PC-9 (cell line): ENCODE measurements around the gene BCAR1. TPM values are rescaled to one million over a fixed set of nuclear protein-coding genes. Genes with fewer than 3 reads are reported as not detected.
"Not testable (repeated sequence)": the region's sequence is repeated elsewhere in the genome, so short reads cannot be mapped to it uniquely, and the experiment has no call there.

Source experiments
- BruUV-seq: library from RNA; stranded (reverse); fragments of 400-500 nt; replicated peaks from 2 replicates; lab custom pipeline; 2021; lab: Mats Ljungman, UMichigan
- CTCF ChIA-PET: fragments of 300-600 bp; sonication (Branson Sonifier 250); formaldehyde crosslinking; loops from one replicate; lab custom pipeline; 2022; ENCODE audit warnings: antibody characterized with exemption; lab: Charles Lee
- POLR2A ChIA-PET: fragments of 300-600 bp; sonication (Branson Sonifier 250); formaldehyde crosslinking; loops from one replicate; lab custom pipeline; 2022; ENCODE audit warnings: antibody characterized with exemption; ENCODE audit not compliant: unreplicated experiment; lab: Charles Lee
- DNase-seq, 2 experiments: peaks; one replicate each; pipeline versions ENCODE4 v3.0.0 to v3.0.0-alpha.2; 2015 to 2022; ENCODE audit warnings: mixed read lengths in 1 of 2
- H2AFZ ChIP-seq: fragments of 200-600 bp; sonication (generic); 2 replicates; pipeline ENCODE4 v1.8.1; 2017; ENCODE audit warnings: antibody characterized with exemption
- H3F3A ChIP-seq: fragments of 200-600 bp; sonication (generic); 2 replicates; pipeline ENCODE4 v1.8.1; 2017; ENCODE audit warnings: antibody characterized with exemption, mild to moderate bottlenecking, low read depth; ENCODE audit not compliant: insufficient read depth
- H3K27ac ChIP-seq: fragments of 200-600 bp; sonication (generic); 2 replicates; pipeline ENCODE4 v1.6.1; 2016; ENCODE audit warnings: mixed run types
- H3K27me3 ChIP-seq: fragments of 200-600 bp; sonication (generic); 2 replicates; pipeline ENCODE4 v1.6.1; 2016; ENCODE audit warnings: low read depth, mixed run types; ENCODE audit not compliant: insufficient read depth
- H3K36me3 ChIP-seq: fragments of 200-600 bp; sonication (generic); 2 replicates; pipeline ENCODE4 v1.6.1; 2016; ENCODE audit warnings: low read depth, mixed run types
- H3K4me1 ChIP-seq: fragments of 200-600 bp; sonication (generic); replicated peaks from 2 replicates; pipeline ENCODE4 v1.6.1; 2016; ENCODE audit warnings: mixed run types; ENCODE audit not compliant: insufficient read depth
- H3K4me2 ChIP-seq: fragments of 200-600 bp; sonication (generic); 2 replicates; pipeline ENCODE4 v1.6.1; 2017; ENCODE audit warnings: mixed run types
- H3K4me3 ChIP-seq: fragments of 200-600 bp; sonication (generic); 2 replicates; pipeline ENCODE4 v1.6.1; 2016; ENCODE audit warnings: mixed run types
- H3K79me2 ChIP-seq: fragments of 200-600 bp; sonication (generic); 2 replicates; pipeline ENCODE4 v1.6.1; 2017; ENCODE audit warnings: low read depth, mixed run types
- H3K9me2 ChIP-seq: fragments of 200-600 bp; sonication (generic); 2 replicates; pipeline ENCODE4 v1.8.1; 2017; ENCODE audit warnings: mild to moderate bottlenecking; ENCODE audit not compliant: insufficient read depth
- H3K9me3 ChIP-seq: fragments of 200-600 bp; sonication (generic); 2 replicates; pipeline ENCODE4 v1.8.1; 2016; ENCODE audit warnings: low read depth; ENCODE audit not compliant: insufficient read depth
- H4K20me1 ChIP-seq: fragments of 200-600 bp; sonication (generic); 2 replicates; pipeline ENCODE4 v1.8.1; 2017; ENCODE audit not compliant: insufficient read depth
- EZH2 ChIP-seq: fragments of 200-600 bp; sonication (generic); IDR thresholded peaks from 2 replicates; pipeline ENCODE4 v1.8.0; 2017; ENCODE audit warnings: antibody characterized with exemption, low read depth
- intact Hi-C: fragments of 100-400 bp; cut with micrococcal nuclease; formaldehyde crosslinking; loops from one replicate; pipeline ENCODE4 v1.10.0; 2022; ENCODE audit not compliant: unreplicated experiment
- total RNA-seq: library from RNA; stranded (reverse); gene quantifications from 2 replicates; pipeline ENCODE4 v1.2.3, GENCODE V29; 2021
- TF ChIP-seq, protein P1 (sequence below): fragments of 200-600 bp; sonication (generic); conservative IDR thresholded peaks from 2 replicates; pipeline ENCODE4 v1.6.1; 2017; ENCODE audit warnings: mixed run types, antibody characterized with exemption, mild to moderate bottlenecking, moderate library complexity

Gene BCAR1
- total RNA-seq, 1 experiment from 2014 or later: 53.9 TPM

DNA sequence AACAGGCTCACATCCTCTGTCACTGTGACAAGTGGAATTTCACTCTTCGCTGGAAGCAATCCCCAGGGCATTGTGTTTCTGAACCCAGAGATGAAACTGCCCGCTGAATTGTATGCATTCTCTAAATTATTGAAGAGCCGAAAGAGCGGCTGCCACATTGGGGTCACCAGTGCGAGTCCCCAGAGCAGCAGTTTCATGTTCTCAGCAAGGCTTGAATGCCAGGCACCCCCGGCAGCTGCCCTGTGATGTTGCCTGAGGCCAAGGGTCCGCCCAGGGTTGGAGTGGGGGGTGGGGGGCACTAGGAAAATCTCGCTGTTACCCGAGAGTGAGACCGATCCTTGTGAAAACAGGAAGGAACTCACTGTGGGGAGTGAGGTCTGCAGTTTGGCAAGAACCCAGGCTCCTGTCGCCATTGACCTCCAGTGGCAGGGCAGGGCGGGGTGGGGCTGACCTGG lies 20.7 kb upstream of the BCAR1 start:
- H3K4me3 ChIP-seq: no peak overlapping the region
- H4K20me1 ChIP-seq: no peaks in the 10 kb centered on the region
- peaks cover 11% of the 10 kb centered on the region; the same call in 1 of the 2 replicates for H3F3A ChIP-seq
- H3K4me1 ChIP-seq: peaks cover 24% of the 10 kb centered on the region
- H3K27ac ChIP-seq: no peak overlapping the region
- no peaks in the 10 kb centered on the region for H3K27me3 ChIP-seq
- H3K9me3 ChIP-seq: no peaks in the 10 kb centered on the region
- ChIA-PET POLR2A (no interaction called here), CTCF (interaction anchor here (0.7 kb wide), 1 partner anchor 522 kb away, joined by 4 read pairs; no protein-coding TSS in a partner anchor)
- H3K9me2 ChIP-seq: no peaks in the 10 kb centered on the region
- H3K36me3 ChIP-seq: no peaks in the 10 kb centered on the region
- peak in 1 of 2 experiments; percentile 12 for DNase-seq
- intact Hi-C loops: no loop called here
- H2AFZ ChIP-seq: no peak overlapping the region
- no TSS peak for BruUV-seq
- no peak overlapping the region for H3K4me2 ChIP-seq
- no peaks in the 10 kb centered on the region for H3K79me2 ChIP-seq
- no peak for TF ChIP-seq EZH2
- TF ChIP-seq, protein P1, sequence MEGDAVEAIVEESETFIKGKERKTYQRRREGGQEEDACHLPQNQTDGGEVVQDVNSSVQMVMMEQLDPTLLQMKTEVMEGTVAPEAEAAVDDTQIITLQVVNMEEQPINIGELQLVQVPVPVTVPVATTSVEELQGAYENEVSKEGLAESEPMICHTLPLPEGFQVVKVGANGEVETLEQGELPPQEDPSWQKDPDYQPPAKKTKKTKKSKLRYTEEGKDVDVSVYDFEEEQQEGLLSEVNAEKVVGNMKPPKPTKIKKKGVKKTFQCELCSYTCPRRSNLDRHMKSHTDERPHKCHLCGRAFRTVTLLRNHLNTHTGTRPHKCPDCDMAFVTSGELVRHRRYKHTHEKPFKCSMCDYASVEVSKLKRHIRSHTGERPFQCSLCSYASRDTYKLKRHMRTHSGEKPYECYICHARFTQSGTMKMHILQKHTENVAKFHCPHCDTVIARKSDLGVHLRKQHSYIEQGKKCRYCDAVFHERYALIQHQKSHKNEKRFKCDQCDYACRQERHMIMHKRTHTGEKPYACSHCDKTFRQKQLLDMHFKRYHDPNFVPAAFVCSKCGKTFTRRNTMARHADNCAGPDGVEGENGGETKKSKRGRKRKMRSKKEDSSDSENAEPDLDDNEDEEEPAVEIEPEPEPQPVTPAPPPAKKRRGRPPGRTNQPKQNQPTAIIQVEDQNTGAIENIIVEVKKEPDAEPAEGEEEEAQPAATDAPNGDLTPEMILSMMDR: no peak

DNA sequence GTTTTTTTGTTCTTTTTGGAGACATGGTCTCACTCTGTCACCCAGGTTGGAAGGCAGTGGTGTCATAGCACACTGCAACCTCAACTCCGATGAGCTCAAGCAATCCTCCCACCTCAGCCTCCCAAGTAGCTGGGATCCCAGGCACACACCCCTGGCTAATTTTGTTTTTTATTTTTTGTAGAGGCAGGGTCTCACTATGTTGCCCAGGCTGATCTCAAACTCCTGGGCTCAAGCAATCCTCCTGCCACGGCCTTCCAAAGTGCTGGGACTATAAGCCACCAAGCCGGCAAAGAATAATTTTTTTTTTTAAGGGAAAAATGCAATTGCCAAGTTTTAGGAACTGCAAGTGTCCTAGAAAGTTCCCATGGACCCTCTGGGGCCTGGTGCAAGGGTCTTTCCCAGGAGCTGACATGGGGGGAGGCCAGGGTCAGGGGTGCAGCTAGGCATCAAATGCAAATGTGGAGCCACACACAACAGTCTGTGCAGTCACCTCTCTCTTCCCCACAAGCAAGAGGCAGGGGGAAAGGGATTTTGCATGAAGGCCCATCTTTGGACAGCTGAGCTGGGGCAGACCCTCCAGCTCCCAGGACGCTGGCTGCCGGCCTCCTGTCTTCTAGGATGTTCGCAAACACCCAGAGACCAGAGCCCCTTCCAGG lies 20.1 kb upstream of the BCAR1 start:
- peak in 1 of 2 experiments; percentile 15 for DNase-seq
- no TSS peak for BruUV-seq
- Histone ChIP-seq H3K9me2 (no peaks in the 10 kb centered on the region), H2AFZ (no peak overlapping the region), H3F3A (peaks cover 11% of the 10 kb centered on the region; the same call in 1 of the 2 replicates), H3K27ac (no peak overlapping the region), H3K4me3 (no peak overlapping the region), H3K9me3 (no peaks in the 10 kb centered on the region), H3K27me3 (no peaks in the 10 kb centered on the region), H3K4me2 (no peak overlapping the region), H3K36me3 (no peaks in the 10 kb centered on the region), H4K20me1 (no peaks in the 10 kb centered on the region), H3K79me2 (no peaks in the 10 kb centered on the region), H3K4me1 (peaks cover 29% of the 10 kb centered on the region)
- CTCF ChIA-PET: interaction anchor here (0.7 kb wide), 1 partner anchor 522 kb away, joined by 4 read pairs; no protein-coding TSS in a partner anchor
- no peak for TF ChIP-seq EZH2
- TF ChIP-seq, protein P1: no peak
- POLR2A ChIA-PET: interaction anchor here (0.5 kb wide), 1 partner anchor 17 kb away, joined by 4 read pairs; no protein-coding TSS in a partner anchor
- intact Hi-C loops: no loop called here

DNA sequence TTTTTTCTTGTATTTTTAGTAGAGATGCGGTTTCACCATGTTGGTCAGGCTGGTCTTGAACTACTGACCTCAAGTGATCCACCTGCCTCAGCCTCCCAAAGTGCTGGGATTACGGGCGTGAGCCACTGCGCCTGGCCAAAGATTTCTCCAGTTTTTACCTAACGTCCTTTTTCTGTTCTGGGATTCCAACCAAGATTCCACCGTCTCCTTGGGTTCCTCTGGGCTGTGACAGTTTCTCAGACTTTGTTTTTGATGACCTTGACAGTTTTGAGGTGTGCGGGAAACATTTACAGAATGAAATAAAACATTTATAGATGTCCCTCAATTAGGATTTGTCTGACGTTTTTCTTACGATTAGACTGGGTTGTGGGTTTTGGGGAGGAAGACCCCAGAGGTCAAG lies 17.9 kb upstream of the BCAR1 start:
- DNase-seq, intact Hi-C loops, H3K9me3 ChIP-seq, CTCF ChIA-PET, H4K20me1 ChIP-seq, H3K4me3 ChIP-seq, H3K4me2 ChIP-seq, H3K9me2 ChIP-seq, H2AFZ ChIP-seq, BruUV-seq, H3K36me3 ChIP-seq, POLR2A ChIA-PET, H3K27ac ChIP-seq, H3K27me3 ChIP-seq: not testable (repeated sequence)
- Histone ChIP-seq H3F3A (peaks cover 11% of the 10 kb centered on the region; the same call in 1 of the 2 replicates), H3K4me1 (peaks cover 41% of the 10 kb centered on the region), H3K79me2 (peaks cover 13% of the 10 kb centered on the region)
